IMR-90 (cell line): ENCODE results near the gene MEF2D. TPM values are rescaled to one million over a fixed set of nuclear protein-coding genes. Genes with fewer than 3 reads are reported as not detected.

ENCODE experiments used
- ATAC-seq: fragments of 200-7000 bp; cut with Tn5 transposase; 2 replicates; pipeline ENCODE4 v1.9.1; 2020; ENCODE audit warnings: low read depth, mild to moderate bottlenecking, moderate library complexity
- BruUV-seq: library from RNA; stranded (reverse); fragments of 400-500 nt; replicated peaks from 2 replicates; lab custom pipeline; 2021; lab: Mats Ljungman, UMichigan
- CTCF ChIA-PET: fragments of 300-600 bp; formaldehyde crosslinking; extraction: SDS; loops from one replicate; lab custom pipeline; 2021; ENCODE audit warnings: antibody characterized with exemption; lab: Yijun Ruan, JAX
- POLR2A ChIA-PET: fragments of 300-600 bp; sonication (Branson Sonifier 250); formaldehyde crosslinking; loops from one replicate; lab custom pipeline; 2022; ENCODE audit warnings: antibody characterized with exemption; ENCODE audit not compliant: unreplicated experiment; lab: Charles Lee
- DNase-seq: peaks from one replicate; pipeline ENCODE4 v3.0.0; 2013
- H2AFZ ChIP-seq: replicated peaks from 2 replicates; pipeline ENCODE3; 2013; ENCODE audit warnings: low read length, mild to moderate bottlenecking; ENCODE audit not compliant: poor library complexity
- H2AK5ac ChIP-seq: 2 replicates; pipeline ENCODE4 v1.6.1; 2013; ENCODE audit warnings: low read depth, low read length, inconsistent platforms
- H2AK9ac ChIP-seq: replicated peaks from 2 replicates; pipeline ENCODE3; 2013; ENCODE audit warnings: mild to moderate bottlenecking, low read depth, low read length, moderate library complexity; ENCODE audit not compliant: poor library complexity
- H2BK120ac ChIP-seq: 2 replicates; pipeline ENCODE4 v1.6.1; 2013; ENCODE audit warnings: low read depth, low read length, inconsistent platforms
- H2BK15ac ChIP-seq: 3 replicates; pipeline ENCODE4 v1.6.1; 2013; ENCODE audit warnings: low read depth, low read length, inconsistent platforms
- H2BK20ac ChIP-seq: 2 replicates; pipeline ENCODE4 v1.6.1; 2013; ENCODE audit warnings: low read depth, mild to moderate bottlenecking, inconsistent platforms, low read length, moderate library complexity
- H2BK5ac ChIP-seq: 2 replicates; pipeline ENCODE4 v1.6.1; 2013; ENCODE audit warnings: mild to moderate bottlenecking, low read depth, low read length, inconsistent platforms; ENCODE audit not compliant: poor library complexity, severe bottlenecking
- H3K14ac ChIP-seq: replicated peaks from 2 replicates; pipeline ENCODE4 v1.6.1; 2013; ENCODE audit warnings: low read depth, low read length, inconsistent platforms
- H3K18ac ChIP-seq: 2 replicates; pipeline ENCODE4 v1.6.1; 2013; ENCODE audit warnings: low read depth, low read length, control low read depth
- H3K23ac ChIP-seq: 2 replicates; pipeline ENCODE4 v1.6.1; 2013; ENCODE audit warnings: low read depth, low read length, inconsistent platforms
- H3K27ac ChIP-seq: 2 replicates; pipeline ENCODE4 v1.5.1; 2013; ENCODE audit warnings: mild to moderate bottlenecking, control low read depth, low read length; ENCODE audit not compliant: insufficient read depth
- H3K27me3 ChIP-seq: 2 replicates; pipeline ENCODE4 v1.6.1; 2013; ENCODE audit warnings: low read length; ENCODE audit not compliant: control insufficient read depth, insufficient read depth
- H3K36me3 ChIP-seq: 2 replicates; pipeline ENCODE4 v1.6.1; 2013; ENCODE audit warnings: low read length, mixed read lengths; ENCODE audit not compliant: control insufficient read depth, insufficient read depth
- H3K4ac ChIP-seq: 2 replicates; pipeline ENCODE4 v1.6.1; 2013; ENCODE audit warnings: low read depth, low read length, inconsistent platforms
- H3K4me1 ChIP-seq: 2 replicates; pipeline ENCODE4 v1.6.1; 2013; ENCODE audit warnings: low read length, mixed read lengths; ENCODE audit not compliant: control insufficient read depth, insufficient read depth
- H3K4me2 ChIP-seq: 2 replicates; pipeline ENCODE4 v1.6.1; 2013; ENCODE audit warnings: low read depth, mild to moderate bottlenecking, control low read depth, low read length, moderate library complexity
- H3K4me3 ChIP-seq: 2 replicates; pipeline ENCODE4 v1.5.1; 2013; ENCODE audit warnings: low read depth, mild to moderate bottlenecking, control low read depth, low read length, moderate library complexity; ENCODE audit not compliant: insufficient read depth
- H3K56ac ChIP-seq: 2 replicates; pipeline ENCODE4 v1.6.1; 2013; ENCODE audit warnings: low read length, inconsistent platforms; ENCODE audit not compliant: insufficient read depth; ENCODE audit errors: extremely low read depth
- H3K79me1 ChIP-seq, 2 experiments: 2 replicates each; pipeline ENCODE4 v1.6.1; 2013; ENCODE audit warnings: low read length in 2 of 2, inconsistent platforms in 1 of 2, low read depth in 1 of 2
- H3K9ac ChIP-seq: 2 replicates; pipeline ENCODE4 v1.6.1; 2013; ENCODE audit warnings: low read depth, low read length, control low read depth
- H3K9me1 ChIP-seq: 2 replicates; pipeline ENCODE4 v1.6.1; 2013; ENCODE audit warnings: low read length, inconsistent platforms; ENCODE audit not compliant: insufficient read depth
- H3K9me3 ChIP-seq: 2 replicates; pipeline ENCODE4 v1.6.1; 2013; ENCODE audit warnings: low read length; ENCODE audit not compliant: control insufficient read depth, insufficient read depth
- H4K20me1 ChIP-seq: 2 replicates; pipeline ENCODE4 v1.6.1; 2013; ENCODE audit warnings: low read length, inconsistent platforms; ENCODE audit not compliant: insufficient read depth
- H4K5ac ChIP-seq: 2 replicates; pipeline ENCODE4 v1.6.1; 2013; ENCODE audit warnings: mild to moderate bottlenecking, low read depth, low read length, control low read depth
- H4K8ac ChIP-seq, 2 experiments: 2 replicates each; pipeline ENCODE4 v1.6.1; 2013; ENCODE audit warnings: low read depth in 2 of 2, low read length in 2 of 2, control low read depth in 1 of 2, inconsistent platforms in 1 of 2
- H4K91ac ChIP-seq: 2 replicates; pipeline ENCODE4 v1.6.1; 2013; ENCODE audit warnings: low read depth, low read length, inconsistent platforms; ENCODE audit not compliant: insufficient read depth
- BHLHE40 ChIP-seq: fragments of 150-350 bp; IDR thresholded peaks from 2 replicates; pipeline ENCODE4 v1.6.1; 2016; ENCODE audit warnings: mild to moderate bottlenecking, low read depth, low read length
- CEBPB ChIP-seq: IDR thresholded peaks from 2 replicates; pipeline ENCODE4 v1.6.1; 2012; ENCODE audit warnings: low read depth, low read length, improper control_type of control experiment
- CHD1 ChIP-seq: IDR thresholded peaks from 2 replicates; pipeline ENCODE4 v1.6.1; 2012; ENCODE audit warnings: low read depth, low read length, improper control_type of control experiment
- CTCF ChIP-seq: conservative IDR thresholded peaks from 2 replicates; pipeline ENCODE4 v1.5.1; 2012; ENCODE audit warnings: mild to moderate bottlenecking, low read depth, low read length, improper control_type of control experiment
- FOS ChIP-seq: fragments of 150-350 bp; IDR thresholded peaks from 2 replicates; pipeline ENCODE4 v1.6.1; 2016; ENCODE audit warnings: low read depth, low read length
- MAFK ChIP-seq: IDR thresholded peaks from 2 replicates; pipeline ENCODE4 v1.6.1; 2012; ENCODE audit warnings: low read depth, low read length, improper control_type of control experiment
- MAZ ChIP-seq: IDR thresholded peaks from 2 replicates; pipeline ENCODE4 v1.6.1; 2012; ENCODE audit warnings: low read depth, mild to moderate bottlenecking, low read length, improper control_type of control experiment, moderate library complexity, borderline replicate concordance
- MXI1 ChIP-seq: IDR thresholded peaks from 2 replicates; pipeline ENCODE4 v1.6.1; 2012; ENCODE audit warnings: low read depth, mild to moderate bottlenecking, low read length, moderate library complexity, borderline replicate concordance
- NFE2L2 ChIP-seq: fragments of 150-350 bp; IDR thresholded peaks from 2 replicates; pipeline ENCODE4 v1.6.1; 2016; ENCODE audit warnings: low read depth, mild to moderate bottlenecking, low read length
- POLR2A ChIP-seq: IDR thresholded peaks from 2 replicates; pipeline ENCODE4 v1.6.1; 2012; ENCODE audit warnings: mild to moderate bottlenecking, low read depth, low read length
- RAD21 ChIP-seq: IDR thresholded peaks from 2 replicates; pipeline ENCODE4 v1.6.1; 2012; ENCODE audit warnings: low read length, improper control_type of control experiment
- RCOR1 ChIP-seq: IDR thresholded peaks from 2 replicates; pipeline ENCODE4 v1.6.1; 2012; ENCODE audit warnings: mild to moderate bottlenecking, low read length, improper control_type of control experiment; ENCODE audit not compliant: insufficient replicate concordance
- RFX5 ChIP-seq: IDR thresholded peaks from 2 replicates; pipeline ENCODE4 v1.8.0; 2012; ENCODE audit warnings: low read depth, mild to moderate bottlenecking, low read length, moderate library complexity
- SMC3 ChIP-seq: fragments of 150-350 bp; IDR thresholded peaks from 2 replicates; pipeline ENCODE4 v1.6.1; 2016; ENCODE audit warnings: low read depth, mild to moderate bottlenecking, antibody characterized with exemption, low read length, moderate library complexity
- USF2 ChIP-seq: fragments of 150-350 bp; IDR thresholded peaks from 2 replicates; pipeline ENCODE4 v1.6.1; 2017; ENCODE audit warnings: mild to moderate bottlenecking, antibody characterized with exemption, low read length, low read depth
- WGBS, 2 experiments: methylation state at CpG; one replicate each; pipeline versions ENCODE4 v1.1.5 to v1.1.7; 2013; ENCODE audit warnings: missing lambda C conversion rate in 2 of 2; ENCODE audit not compliant: insufficient read length in 1 of 2; ENCODE audit errors: extremely low coverage in 2 of 2; 5-methylcytosine and 5-hydroxymethylcytosine counted together
- dilution Hi-C: fragments of 300-500 bp; cut with HindIII; formaldehyde crosslinking; loops from one replicate; pipeline ENCODE4 v1.14.3; 2018; ENCODE audit warnings: low sequenced_read_pairs; ENCODE audit not compliant: unreplicated experiment
- in situ Hi-C: fragments of 300-500 bp; cut with MboI; formaldehyde crosslinking; loops from 3 replicates; pipeline ENCODE4 v1.14.3; 2019; ENCODE audit warnings: low sequenced_read_pairs, inconsistent platforms, mixed read lengths
- intact Hi-C: fragments of 100-400 bp; cut with micrococcal nuclease; formaldehyde crosslinking; loops from 2 replicates; pipeline ENCODE4 v1.10.0; 2022
- polyA plus RNA-seq, 3 experiments: library from polyadenylated mRNA; depleted of rRNA; stranded (reverse); fragments of >200 nt; gene quantifications; 2 replicates each; pipeline ENCODE4 v1.2.3, GENCODE V29; 2012; ENCODE audit warnings: low replicate concordance in 1 of 3
- total RNA-seq: library from RNA; depleted of rRNA; stranded (reverse); fragments of >200 nt; gene quantifications from 2 replicates; pipeline ENCODE4 v1.2.3, GENCODE V29; 2012

The MEF2D gene
- total and polyA plus RNA-seq, 2 of the 4 experiments (the other 2 are of a cell fraction): 2.9 to 20.0 TPM

GRCh38 chr1:156509424-156510034, 9.0 kb upstream of the MEF2D start:
- H4K5ac ChIP-seq: no peak overlapping the region
- H3K23ac ChIP-seq: peak overlapping the region; percentile 73; the same call in 1 of the 2 replicates
- DNase-seq (no peak), ATAC-seq (no peak)
- H3K4me2 ChIP-seq: no peak overlapping the region
- peak overlapping the region; percentile 95; the same call in 1 of the 2 replicates for H2AK5ac ChIP-seq
- H4K91ac ChIP-seq: 0 out of 2 replicates have a peak overlapping the region, but pooled peaks have one; percentile 61
- ChIA-PET POLR2A (no interaction called here), CTCF (no interaction called here)
- peak overlapping the region; percentile 87 for H3K4ac ChIP-seq
- peak overlapping the region; percentile 16 for H2BK5ac ChIP-seq
- peaks cover 1 to 17% of the 10 kb centered on the region in 2 experiments; a peak in 3 of 4 replicates for H3K79me1 ChIP-seq
- in situ Hi-C loops (no loop called here), dilution Hi-C loops (no loop called here), intact Hi-C loops (loop anchor here (10.0 kb wide), 1 partner anchor 215 kb away; the partner anchor contains the start of genes ISG20L2 and METTL25B)
- no TSS peak for BruUV-seq
- H2BK20ac ChIP-seq: peak overlapping the region; percentile 89
- no peaks in the 10 kb centered on the region for H3K27me3 ChIP-seq
- peak overlapping the region; percentile 52; the same call in 1 of the 2 replicates for H3K14ac ChIP-seq
- H3K4me3 ChIP-seq: no peak overlapping the region
- peak overlapping the region; percentile 93 for H2BK120ac ChIP-seq
- H2AK9ac ChIP-seq: peak overlapping the region; percentile 48
- peak overlapping the region in 1 of 2 experiments; percentile 47; a peak in 2 of 4 replicates for H4K8ac ChIP-seq
- H3K9me1 ChIP-seq: peaks cover 32% of the 10 kb centered on the region
- no peaks in the 10 kb centered on the region for H3K36me3 ChIP-seq
- peak overlapping the region; percentile 16 for H2AFZ ChIP-seq
- H3K4me1 ChIP-seq: peaks cover 28% of the 10 kb centered on the region
- no peaks in the 10 kb centered on the region for H3K9me3 ChIP-seq
- WGBS, 2 experiments: 80% methylated on average over 2 of the region's 9 CpGs; no CpG with 5 or more reads in 1 of the 2 experiments
- H3K56ac ChIP-seq: no peak overlapping the region
- no peaks in the 10 kb centered on the region for H4K20me1 ChIP-seq
- no peak overlapping the region for H3K18ac ChIP-seq
- no peak overlapping the region for H3K9ac ChIP-seq
- H2BK15ac ChIP-seq: peak overlapping the region; percentile 83; the same call in 1 of the 3 replicates
- no peak overlapping the region for H3K27ac ChIP-seq
- no peak for TF ChIP-seq USF2
- no peak for TF ChIP-seq RCOR1
- TF ChIP-seq MAZ: no peak
- no peak for TF ChIP-seq MXI1
- no peak for TF ChIP-seq CEBPB
- no peak for TF ChIP-seq CTCF
- TF ChIP-seq MAFK: no peak
- TF ChIP-seq BHLHE40: no peak
- no peak for TF ChIP-seq RAD21
- no peak for TF ChIP-seq NFE2L2
- TF ChIP-seq FOS: no peak
- no peak for TF ChIP-seq RFX5
- no peak for TF ChIP-seq POLR2A
- no peak for TF ChIP-seq CHD1
- TF ChIP-seq SMC3: no peak
